ENCODE measurements around the gene MED15. TPM values are rescaled to one million over a fixed set of nuclear protein-coding genes. Genes with fewer than 3 reads are reported as not detected.

MED15 gene
- total and polyA plus RNA-seq, 10 of the 15 experiments (the other 5 are each of a cell fraction or from before 2014, with no cell fraction given), result 1.4 to 75.2 (median 26.9) TPM

DNA sequence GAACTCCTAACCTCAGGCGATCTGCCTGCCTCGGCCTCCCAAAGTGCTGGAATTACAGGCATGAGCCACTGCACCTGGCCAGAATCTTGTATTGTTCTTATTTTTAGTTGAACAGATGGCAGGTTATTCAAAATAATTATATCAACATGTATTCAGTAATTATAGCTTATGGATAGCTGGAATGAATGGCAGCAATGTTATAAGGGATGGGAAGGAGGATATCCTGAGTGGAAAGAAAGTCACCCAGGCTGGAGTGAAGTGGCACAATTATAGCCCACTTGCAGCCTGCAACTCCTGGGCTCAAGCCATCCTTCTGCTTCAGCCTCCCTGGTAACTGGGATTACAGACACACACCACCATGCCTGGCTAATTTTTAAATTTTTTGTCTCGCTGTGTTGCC, 88.1 kb downstream of the MED15 start:
- Histone ChIP-seq H4K20me1 (ENCODE audit: control insufficient read depth, insufficient read depth) (no peaks in the 10 kb centered on the region), H3K4me1 (ENCODE audit: control insufficient read depth, insufficient read depth, low read length) (no peaks in the 10 kb centered on the region), H3K27ac (ENCODE audit: control insufficient read depth, insufficient read depth) (no peak overlapping the region), H2AFZ (ENCODE audit: control insufficient read depth, low read depth, low read length) (no peak overlapping the region), H3K9me3 (replicated peaks; ENCODE audit: control insufficient read depth, insufficient read depth, low read length) (no peaks in the 10 kb centered on the region), H3K79me2 (ENCODE audit: control insufficient read depth, insufficient read depth, low read length) (no peaks in the 10 kb centered on the region), H3K27me3 (replicated peaks in 1 of 2; ENCODE audit: control insufficient read depth in 2 of 2, insufficient read depth in 2 of 2, low read length in 1 of 2) (no peaks in the 10 kb centered on the region), H3K4me2 (ENCODE audit: control insufficient read depth, insufficient read depth) (no peak overlapping the region), H3K9ac (ENCODE audit: control insufficient read depth, insufficient read depth, low read length) (no peak overlapping the region), H3K4me3 (no peak overlapping the region), H3K36me3 (ENCODE audit: control insufficient read depth in 2 of 2, insufficient read depth in 2 of 2, low read length in 1 of 2) (no peaks in the 10 kb centered on the region)
- ChIA-PET RAD21 (ENCODE audit: unreplicated experiment) (no interaction called here), SMC1A (ENCODE audit: uncharacterized antibody, unreplicated experiment) (interaction anchor here (1.2 kb wide), 1 partner anchor 12 kb away, joined by 3 read pairs; no protein-coding TSS in a partner anchor), CTCF (no interaction called here), POLR2A (no interaction called here)
- FAIRE-seq, result no peak
- DNase-seq (ENCODE audit: low read depth, low spot score), result no peak
- TF ChIP-seq GABPA (IDR thresholded peaks at IDR 0.05; ENCODE audit: low read depth), result no peak
- TF ChIP-seq, protein P1, sequence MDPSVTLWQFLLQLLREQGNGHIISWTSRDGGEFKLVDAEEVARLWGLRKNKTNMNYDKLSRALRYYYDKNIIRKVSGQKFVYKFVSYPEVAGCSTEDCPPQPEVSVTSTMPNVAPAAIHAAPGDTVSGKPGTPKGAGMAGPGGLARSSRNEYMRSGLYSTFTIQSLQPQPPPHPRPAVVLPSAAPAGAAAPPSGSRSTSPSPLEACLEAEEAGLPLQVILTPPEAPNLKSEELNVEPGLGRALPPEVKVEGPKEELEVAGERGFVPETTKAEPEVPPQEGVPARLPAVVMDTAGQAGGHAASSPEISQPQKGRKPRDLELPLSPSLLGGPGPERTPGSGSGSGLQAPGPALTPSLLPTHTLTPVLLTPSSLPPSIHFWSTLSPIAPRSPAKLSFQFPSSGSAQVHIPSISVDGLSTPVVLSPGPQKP (IDR thresholded peaks at IDR 0.05; ENCODE audit: low read depth, low read length), result no peak
- TF ChIP-seq CHD2 (IDR thresholded peaks at IDR 0.05; ENCODE audit: borderline replicate concordance, low read depth, low read length), result no peak
- no peak for TF ChIP-seq NR2C1 (IDR thresholded peaks at IDR 0.05)
- TF ChIP-seq TCF3 (IDR thresholded peaks at IDR 0.05; ENCODE audit: borderline replicate concordance, insufficient read depth, low read depth, low read length), result no peak
- TF ChIP-seq ZNF274 (IDR thresholded peaks at IDR 0.05; ENCODE audit: insufficient read depth, insufficient read length), result no peak
- no peak for TF ChIP-seq RAD21 (IDR thresholded peaks at IDR 0.05; ENCODE audit: insufficient read depth, low read depth, low read length)
- TF ChIP-seq, protein P2, sequence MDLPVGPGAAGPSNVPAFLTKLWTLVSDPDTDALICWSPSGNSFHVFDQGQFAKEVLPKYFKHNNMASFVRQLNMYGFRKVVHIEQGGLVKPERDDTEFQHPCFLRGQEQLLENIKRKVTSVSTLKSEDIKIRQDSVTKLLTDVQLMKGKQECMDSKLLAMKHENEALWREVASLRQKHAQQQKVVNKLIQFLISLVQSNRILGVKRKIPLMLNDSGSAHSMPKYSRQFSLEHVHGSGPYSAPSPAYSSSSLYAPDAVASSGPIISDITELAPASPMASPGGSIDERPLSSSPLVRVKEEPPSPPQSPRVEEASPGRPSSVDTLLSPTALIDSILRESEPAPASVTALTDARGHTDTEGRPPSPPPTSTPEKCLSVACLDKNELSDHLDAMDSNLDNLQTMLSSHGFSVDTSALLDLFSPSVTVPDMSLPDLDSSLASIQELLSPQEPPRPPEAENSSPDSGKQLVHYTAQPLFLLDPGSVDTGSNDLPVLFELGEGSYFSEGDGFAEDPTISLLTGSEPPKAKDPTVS (IDR thresholded peaks at IDR 0.05; ENCODE audit: low read depth, low read length), result no peak
- no peak for ATAC-seq
- no TSS peak for BruUV-seq (replicated peaks)
- WGBS (ENCODE audit: insufficient coverage, insufficient replicate concordance, low lambda C conversion rate, missing lambda C conversion rate), result 69% methylated on average over 3 of the region's 3 CpGs
- intact Hi-C loops (cut with micrococcal nuclease; ENCODE audit: unreplicated experiment), result no loop called here
- in situ Hi-C loops (cut with MboI), result no loop called here

Measured in GM12878 (cell line).